H54 (cell line): ENCODE results near the gene PTPRG.
"Not testable (repeated sequence)": the region's sequence is repeated elsewhere in the genome, so short reads cannot be mapped to it uniquely, and the experiment has no call there.

Experiments used
- DNase-seq: peaks from one replicate; pipeline ENCODE4 v3.0.0; 2011; ENCODE audit warnings: low spot score, mixed read lengths; ENCODE audit not compliant: insufficient read length
- FAIRE-seq: peaks from 3 replicates; lab custom pipeline; 2011; peaks lifted over from hg19 to GRCh38; lab: Jason Lieb, UNC
- POLR2A ChIP-seq: IDR thresholded peaks from 2 replicates; pipeline ENCODE4 v1.6.1; 2011; ENCODE audit warnings: low read depth, mild to moderate bottlenecking, low read length

Gene PTPRG

DNA sequence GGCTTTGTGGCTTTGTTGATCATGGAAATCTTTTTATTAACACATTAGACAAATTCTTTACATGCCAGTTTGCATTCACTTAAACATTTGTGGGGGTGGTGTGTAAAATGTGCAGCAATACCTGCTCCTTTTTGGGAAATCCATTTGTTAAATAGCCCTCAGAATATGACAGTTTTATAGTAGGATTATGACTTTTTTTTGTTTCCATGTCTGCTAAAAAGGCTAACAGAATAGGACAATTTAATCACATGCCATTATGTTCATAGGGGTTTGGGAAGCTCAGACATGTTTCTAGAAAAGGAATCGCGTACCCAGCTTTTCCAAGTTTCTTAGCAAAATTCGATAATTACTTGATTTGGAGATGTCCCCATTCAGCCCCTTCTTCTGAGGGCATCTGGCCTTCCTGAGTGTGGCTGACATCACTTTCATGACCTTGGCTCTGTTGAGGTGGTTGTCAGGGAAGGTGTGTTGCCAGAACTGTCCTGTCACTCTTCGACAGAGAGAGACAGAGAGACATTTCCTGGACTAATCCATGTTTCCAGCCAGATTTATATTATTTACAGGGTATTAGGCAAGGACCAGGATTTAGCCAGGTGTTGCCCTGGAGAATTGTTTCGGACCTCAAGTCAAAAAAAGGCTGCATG lies 126.4 kb downstream of the PTPRG start:
- no peak for FAIRE-seq
- DNase-seq = no peak
- no peak for TF ChIP-seq POLR2A

DNA sequence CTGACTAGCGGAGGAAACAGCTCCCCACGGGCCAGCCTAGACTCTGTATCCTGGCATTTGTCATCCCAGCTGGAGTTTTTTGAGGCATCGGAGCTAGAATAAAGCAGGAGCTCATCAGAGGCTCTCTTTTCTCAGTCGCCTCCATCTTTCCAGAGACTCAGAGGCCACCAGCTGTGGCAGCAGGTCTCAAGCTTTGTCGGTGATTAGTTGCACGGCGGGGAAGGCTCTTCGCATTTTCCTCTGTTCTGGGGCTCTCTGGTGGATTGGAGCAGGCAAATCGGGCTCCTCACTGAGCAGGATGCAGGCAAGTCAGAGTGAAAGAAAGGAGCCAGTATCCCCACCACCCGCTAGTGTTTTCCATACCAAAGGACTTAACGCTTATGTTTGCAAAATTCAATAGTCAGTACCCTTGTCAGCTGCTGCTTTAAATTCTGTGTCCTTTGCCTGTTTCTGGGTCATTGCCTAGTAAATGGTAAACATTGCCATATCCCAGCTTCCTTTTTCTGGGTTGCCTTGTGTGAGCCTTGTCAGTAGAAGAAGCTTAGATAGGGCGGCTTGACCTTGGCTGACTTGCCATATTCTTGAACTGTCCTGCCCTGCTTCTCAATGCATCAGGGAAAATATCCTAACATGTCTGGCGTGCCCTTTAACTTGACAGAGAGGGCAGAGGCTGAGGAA lies 127.1 kb downstream of the PTPRG start:
- no peak for DNase-seq
- no peak for FAIRE-seq

DNA sequence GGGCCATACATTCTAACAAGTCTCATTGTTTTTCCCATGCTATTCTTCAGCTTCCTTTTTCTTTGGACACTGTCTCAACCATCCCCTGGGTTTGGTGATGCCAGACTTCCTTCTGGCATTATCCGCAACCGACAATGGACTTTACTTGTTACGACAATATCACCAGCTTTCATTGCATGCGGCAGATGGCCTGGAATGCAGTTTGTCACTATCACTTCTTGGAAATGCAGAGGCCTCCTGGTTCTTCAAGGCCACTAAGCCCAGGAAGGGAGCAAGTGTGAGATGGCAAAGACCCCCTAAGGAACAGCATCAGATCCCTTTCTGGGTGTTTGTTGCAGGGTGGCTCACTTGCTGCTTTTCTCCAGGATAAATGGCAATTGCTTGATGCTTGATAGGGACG lies 128.6 kb downstream of the PTPRG start:
- FAIRE-seq (no peak), DNase-seq (no peak)
- no peak for TF ChIP-seq POLR2A

More for the DNA sequence above, 127.1 kb downstream of the PTPRG start:
- no peak for TF ChIP-seq POLR2A

DNA sequence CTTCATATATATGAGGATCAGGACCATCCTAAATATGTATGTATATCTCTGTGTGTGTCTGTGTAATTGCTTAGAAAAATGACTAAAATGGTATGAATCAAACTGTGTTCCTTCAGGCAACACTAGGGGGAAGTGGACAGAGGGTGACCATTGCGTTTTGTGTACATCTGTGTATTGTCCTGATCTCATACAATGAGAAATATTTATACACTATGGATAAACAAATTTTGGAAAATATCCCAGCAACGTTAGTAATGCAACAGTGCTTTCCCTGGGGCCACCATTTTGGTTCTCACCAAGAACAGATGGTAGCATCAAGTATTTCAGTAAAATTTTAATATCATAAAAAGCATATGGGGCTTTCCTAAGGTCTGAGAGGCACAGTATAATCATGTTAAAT lies 130.1 kb downstream of the PTPRG start:
- no peak for DNase-seq
- TF ChIP-seq POLR2A = no peak
- FAIRE-seq = no peak

DNA sequence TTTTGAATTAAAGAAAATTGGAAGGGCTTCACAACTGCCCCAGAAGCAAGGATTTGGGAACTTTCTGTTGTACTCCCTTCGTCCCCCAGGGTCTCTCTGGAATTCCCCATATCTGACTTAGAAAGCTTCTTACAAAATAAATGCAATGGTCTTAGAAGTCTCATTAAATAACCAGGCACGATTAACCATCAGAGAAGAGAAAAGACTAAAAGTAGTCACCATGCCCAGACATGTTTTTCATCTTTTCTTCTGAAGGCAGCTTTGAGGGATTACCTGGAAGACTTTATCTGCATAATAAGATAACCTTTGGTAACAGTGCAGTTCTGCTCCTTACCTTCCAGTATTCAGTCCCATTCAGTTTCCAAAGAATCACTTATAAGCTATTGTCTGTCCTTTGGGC lies 135.9 kb downstream of the PTPRG start:
- TF ChIP-seq POLR2A = no peak

DNA sequence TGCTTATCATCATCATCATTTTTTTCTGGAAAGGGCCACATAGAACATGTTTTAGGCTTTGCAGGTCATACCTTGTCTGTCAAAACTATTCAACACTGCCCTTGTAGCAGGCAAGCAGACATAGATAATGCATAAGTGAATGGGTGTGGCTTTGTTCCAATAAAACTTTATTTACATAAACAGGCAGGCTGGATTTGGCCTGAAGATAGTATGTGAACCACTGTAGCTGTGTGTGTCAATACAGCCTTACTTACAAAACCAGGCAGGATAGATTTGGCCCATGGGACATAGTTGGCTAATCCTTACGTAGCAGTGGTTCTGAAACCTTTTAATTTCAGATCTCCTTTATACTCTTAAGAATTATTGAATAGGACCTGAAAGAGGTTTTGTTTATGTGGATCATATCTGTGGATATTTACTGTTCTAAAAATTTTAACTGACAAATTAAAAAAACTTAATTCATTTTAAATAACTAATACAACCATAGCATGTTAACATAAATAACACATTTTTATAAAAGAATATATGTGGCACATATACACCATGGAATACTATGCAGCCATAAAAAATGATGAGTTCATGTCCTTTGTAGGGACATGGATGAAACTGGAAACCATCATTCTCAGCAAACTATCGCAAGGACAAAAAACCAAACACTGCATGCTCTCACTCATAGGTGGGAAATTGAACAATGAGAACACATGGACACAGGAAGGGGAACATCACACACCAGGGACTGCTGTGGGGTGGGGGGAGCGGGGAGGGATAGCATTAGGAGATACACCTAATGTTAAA lies 137.1 kb downstream of the PTPRG start:
- DNase-seq, FAIRE-seq: not testable (repeated sequence)

More for the DNA sequence above, 135.9 kb downstream of the PTPRG start:
- no peak for DNase-seq
- no peak for FAIRE-seq

DNA sequence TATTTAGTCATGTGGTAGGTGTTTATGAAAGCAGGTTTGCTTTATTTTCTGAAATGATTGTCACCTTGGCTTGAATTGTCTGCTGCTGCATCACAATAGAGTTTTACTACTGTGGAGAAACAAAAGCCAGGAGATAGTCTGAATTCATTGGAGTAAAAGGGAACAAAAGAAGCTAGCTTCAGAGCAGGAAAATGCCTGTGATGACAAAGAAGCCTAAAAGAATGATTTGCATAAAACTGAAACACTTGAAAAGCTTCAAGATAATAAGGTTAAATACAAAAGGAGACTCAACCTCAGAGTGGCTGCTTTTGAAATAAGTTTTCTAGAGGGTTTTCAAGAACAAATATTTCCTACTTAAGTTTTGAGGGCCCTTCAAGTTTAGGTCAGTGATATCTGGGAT lies 138.3 kb downstream of the PTPRG start:
- DNase-seq (no peak), FAIRE-seq (no peak)
- no peak for TF ChIP-seq POLR2A

DNA sequence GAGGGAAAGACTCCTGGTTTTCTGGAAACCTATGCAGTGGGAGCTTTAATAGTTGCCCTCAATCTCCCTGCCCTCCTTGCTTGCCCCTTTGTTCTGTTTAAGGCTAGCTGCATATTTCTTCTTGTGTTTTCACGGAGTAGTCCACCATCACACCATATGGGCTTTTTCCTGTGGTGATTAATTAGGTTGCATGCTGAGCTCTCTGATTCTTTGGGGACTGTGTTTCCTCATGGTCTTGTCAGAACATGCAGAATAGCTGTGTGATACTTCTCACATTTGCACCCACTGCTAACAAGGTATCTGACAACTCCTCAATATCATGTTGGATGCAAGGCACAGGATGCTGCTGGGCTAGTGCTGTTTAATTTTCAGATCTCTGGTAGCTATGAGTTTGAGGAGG lies 139.6 kb downstream of the PTPRG start:
- no peak for FAIRE-seq
- TF ChIP-seq POLR2A = no peak
- DNase-seq = no peak

DNA sequence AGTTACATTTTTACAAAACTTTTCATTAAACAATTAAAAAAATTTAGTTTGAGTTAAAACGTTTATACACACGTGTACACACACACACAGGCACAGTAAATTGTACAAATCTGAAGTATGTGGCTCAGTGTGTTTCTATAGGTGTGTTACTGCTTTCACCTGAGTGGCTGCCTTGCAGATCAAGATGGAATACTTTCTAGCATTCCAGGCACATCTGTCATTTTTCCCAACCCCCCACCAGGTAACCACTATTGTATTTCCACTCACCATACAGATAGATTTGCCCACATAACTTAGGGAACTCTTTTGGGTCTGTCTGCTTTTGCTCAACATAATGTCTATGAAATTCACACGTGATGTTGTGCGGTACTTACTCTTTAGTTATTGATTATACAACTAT lies 141.1 kb downstream of the PTPRG start:
- FAIRE-seq (no peak), DNase-seq (no peak)
- TF ChIP-seq POLR2A = no peak

DNA sequence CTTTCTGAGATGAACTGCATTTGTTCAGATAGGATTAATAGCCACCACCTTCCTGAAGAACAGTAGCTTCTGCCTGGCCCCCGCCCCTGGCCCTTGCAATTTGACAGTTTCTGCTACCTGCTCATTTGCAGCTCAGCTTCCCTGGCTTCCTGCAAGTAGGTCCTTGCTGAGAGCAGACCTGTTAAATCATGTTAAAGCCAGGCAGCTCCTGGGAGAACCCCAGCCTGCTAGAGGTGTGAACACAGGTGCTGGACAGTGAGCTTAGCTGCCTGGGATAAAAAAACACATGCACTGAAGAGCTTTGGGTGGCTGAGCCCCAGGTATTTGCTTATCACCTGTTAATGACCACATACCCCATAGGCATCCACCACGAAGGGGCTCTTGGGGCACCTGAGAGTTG lies 143.4 kb downstream of the PTPRG start:
- FAIRE-seq = no peak
- TF ChIP-seq POLR2A = no peak
- no peak for DNase-seq

DNA sequence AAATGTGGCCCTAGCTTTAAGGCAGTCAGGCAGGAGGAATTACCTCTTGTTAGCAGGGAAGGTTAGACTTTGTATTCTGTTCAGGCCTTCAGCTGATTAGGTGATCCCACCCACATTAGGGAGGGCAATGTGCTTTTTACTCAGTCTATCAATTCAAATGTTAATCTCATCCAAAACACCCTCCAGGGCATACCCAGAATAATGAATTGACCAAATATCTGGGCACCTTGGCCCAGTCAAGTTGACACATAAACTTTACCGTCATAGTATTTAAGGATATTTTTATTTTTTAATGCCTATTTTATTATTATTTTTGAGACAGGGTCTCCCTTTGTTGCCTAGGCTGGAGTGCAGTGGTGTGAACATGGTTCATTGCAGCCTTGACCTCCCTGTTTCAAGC lies 146.1 kb downstream of the PTPRG start:
- no peak for FAIRE-seq

DNA sequence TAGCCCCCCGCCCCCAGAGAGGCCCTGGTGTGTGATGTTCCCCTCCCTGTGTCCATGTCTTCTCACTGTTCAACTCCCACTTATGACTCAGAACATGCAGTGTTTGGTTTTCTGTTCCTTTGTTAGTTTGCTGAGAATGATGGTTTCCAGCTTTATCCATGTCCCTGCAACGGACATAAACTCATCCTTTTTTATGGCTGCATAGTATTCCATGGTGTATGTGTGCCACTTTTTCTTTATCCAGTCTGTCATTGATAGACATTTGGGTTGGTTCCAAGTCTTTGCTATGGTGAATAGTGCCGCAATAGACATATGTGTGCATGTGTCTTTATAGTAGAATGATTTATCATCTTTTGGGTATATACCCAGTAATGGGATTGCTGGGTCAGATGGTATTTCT lies 149.5 kb downstream of the PTPRG start:
- DNase-seq, FAIRE-seq: not testable (repeated sequence)

More for the DNA sequence above, 146.1 kb downstream of the PTPRG start:
- no peak for TF ChIP-seq POLR2A
- no peak for DNase-seq

DNA sequence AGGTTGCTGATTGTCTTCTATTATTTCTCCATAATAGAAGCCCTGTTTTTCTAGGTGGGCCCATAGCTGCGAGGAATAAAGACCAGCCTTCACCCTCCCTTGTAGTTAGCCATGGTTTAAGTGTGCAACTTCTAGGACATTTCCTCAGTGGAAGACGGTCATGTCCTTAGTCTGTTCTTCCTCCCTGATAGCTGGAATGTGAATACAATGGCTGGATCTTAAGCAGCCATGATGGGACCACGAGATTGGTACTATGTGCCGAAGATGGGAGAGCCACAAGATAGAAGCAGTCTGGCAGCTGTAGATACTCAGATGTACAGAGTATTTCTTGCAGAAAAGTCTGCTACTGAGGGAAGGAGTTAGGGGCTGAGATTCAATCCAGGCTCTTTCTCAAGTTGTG lies 152.9 kb downstream of the PTPRG start:
- no peak for FAIRE-seq
- TF ChIP-seq POLR2A = no peak

DNA sequence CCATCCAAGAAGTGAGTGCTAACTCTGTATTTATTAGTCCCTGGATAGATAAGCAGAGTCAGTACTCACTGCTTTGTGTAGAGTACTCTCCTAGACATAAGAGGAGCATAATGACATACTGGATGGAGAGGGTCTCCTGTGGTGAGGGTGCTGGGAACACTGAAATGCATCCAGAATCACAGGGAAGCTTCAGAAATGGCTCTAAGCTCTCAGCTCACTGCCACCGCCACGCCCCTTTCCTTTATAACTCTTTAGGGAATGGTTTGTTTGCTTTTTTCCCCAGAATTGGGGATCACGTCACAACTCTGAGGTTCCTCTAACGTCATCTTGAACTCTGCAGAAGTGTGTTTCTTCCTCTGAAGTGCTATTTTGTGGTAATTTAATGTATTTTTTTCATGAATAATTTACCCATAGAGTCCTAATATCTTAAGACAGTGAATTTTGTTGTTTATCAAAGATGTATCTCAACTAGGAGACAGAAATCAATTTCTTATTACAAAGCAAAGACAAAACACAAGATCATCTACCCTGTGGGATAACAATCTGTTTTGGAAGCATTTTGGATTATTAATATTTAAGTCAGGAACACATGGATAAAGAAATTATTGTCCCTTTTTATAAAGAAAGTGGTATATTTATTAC lies 154.6 kb downstream of the PTPRG start:
- FAIRE-seq (peak; percentile 11), DNase-seq (no peak)
- TF ChIP-seq POLR2A = no peak

More for the DNA sequence above, 152.9 kb downstream of the PTPRG start:
- no peak for DNase-seq

DNA sequence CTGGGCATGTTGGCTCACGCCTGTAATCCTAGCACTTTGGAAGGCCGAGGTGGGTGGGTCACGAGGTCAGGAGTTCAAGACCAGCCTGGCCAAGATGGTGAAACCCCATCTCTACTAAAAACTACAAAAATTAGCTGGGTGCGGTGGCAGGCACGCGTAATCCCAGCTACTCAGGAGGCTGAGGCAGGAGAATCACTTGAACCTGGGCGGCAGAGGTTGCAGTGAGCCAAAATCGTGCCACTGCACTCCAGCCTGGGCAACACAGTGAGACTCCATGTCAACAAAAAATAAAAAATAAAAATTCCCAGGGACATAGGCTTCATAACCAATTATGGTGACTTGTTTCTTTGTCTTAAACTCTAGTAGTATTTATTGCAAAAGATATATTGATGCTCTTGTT lies 155.3 kb downstream of the PTPRG start:
- FAIRE-seq = not testable (repeated sequence)

More for the DNA sequence above, 155.3 kb downstream of the PTPRG start:
- not testable (repeated sequence) for DNase-seq
